Measurements from ENCODE around the gene IGF1R.

DNA sequence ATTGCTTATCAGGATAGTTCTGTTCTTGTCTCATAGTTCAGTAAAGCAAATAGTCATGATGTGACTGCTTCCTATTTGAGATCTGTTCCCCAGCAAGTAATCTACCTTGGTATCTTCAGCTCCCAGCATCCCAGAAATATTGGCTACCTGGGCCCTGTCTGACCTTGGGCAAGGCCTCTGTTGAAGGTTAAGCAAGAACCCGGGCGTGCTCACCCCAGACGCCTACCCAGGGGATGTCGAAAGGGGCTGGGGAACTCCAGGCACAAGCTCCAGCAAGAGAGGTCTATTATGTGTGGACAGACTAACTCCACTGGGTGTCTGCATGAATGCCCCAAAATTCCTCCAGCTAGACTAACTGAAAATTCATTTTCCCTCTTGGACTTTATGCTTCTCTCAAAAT, 37.3 kb upstream of the IGF1R start:
- TF ChIP-seq, protein P1, sequence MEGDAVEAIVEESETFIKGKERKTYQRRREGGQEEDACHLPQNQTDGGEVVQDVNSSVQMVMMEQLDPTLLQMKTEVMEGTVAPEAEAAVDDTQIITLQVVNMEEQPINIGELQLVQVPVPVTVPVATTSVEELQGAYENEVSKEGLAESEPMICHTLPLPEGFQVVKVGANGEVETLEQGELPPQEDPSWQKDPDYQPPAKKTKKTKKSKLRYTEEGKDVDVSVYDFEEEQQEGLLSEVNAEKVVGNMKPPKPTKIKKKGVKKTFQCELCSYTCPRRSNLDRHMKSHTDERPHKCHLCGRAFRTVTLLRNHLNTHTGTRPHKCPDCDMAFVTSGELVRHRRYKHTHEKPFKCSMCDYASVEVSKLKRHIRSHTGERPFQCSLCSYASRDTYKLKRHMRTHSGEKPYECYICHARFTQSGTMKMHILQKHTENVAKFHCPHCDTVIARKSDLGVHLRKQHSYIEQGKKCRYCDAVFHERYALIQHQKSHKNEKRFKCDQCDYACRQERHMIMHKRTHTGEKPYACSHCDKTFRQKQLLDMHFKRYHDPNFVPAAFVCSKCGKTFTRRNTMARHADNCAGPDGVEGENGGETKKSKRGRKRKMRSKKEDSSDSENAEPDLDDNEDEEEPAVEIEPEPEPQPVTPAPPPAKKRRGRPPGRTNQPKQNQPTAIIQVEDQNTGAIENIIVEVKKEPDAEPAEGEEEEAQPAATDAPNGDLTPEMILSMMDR (IDR thresholded peaks at IDR 0.05): no peak
- TF ChIP-seq ZNF263 (CRISPR knock-in tag; IDR thresholded peaks at IDR 0.05; ENCODE audit: low read depth) (no peak), ZNF121 (CRISPR knock-in tag; IDR thresholded peaks at IDR 0.05) (no peak), SP1 (CRISPR knock-in tag; conservative IDR thresholded peaks at IDR 0.05) (no peak)
- TF ChIP-seq, protein P2, sequence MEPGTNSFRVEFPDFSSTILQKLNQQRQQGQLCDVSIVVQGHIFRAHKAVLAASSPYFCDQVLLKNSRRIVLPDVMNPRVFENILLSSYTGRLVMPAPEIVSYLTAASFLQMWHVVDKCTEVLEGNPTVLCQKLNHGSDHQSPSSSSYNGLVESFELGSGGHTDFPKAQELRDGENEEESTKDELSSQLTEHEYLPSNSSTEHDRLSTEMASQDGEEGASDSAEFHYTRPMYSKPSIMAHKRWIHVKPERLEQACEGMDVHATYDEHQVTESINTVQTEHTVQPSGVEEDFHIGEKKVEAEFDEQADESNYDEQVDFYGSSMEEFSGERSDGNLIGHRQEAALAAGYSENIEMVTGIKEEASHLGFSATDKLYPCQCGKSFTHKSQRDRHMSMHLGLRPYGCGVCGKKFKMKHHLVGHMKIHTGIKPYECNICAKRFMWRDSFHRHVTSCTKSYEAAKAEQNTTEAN (CRISPR knock-in tag; IDR thresholded peaks at IDR 0.05): no peak
- TF ChIP-seq, protein P3, sequence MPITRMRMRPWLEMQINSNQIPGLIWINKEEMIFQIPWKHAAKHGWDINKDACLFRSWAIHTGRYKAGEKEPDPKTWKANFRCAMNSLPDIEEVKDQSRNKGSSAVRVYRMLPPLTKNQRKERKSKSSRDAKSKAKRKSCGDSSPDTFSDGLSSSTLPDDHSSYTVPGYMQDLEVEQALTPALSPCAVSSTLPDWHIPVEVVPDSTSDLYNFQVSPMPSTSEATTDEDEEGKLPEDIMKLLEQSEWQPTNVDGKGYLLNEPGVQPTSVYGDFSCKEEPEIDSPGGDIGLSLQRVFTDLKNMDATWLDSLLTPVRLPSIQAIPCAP (CRISPR knock-in tag; IDR thresholded peaks at IDR 0.05): no peak

Measured in WTC11 (cell line).